GM12878 (cell line): ENCODE results near the gene DMRTB1. TPM values are rescaled to one million over a fixed set of nuclear protein-coding genes. Genes with fewer than 3 reads are reported as not detected.

Source experiments
- ATAC-seq: fragments of 200-7000 bp; cut with Tn5 transposase; 3 replicates; pipeline ENCODE4 v1.9.1; 2020; ENCODE audit warnings: mild to moderate bottlenecking, moderate library complexity
- BruUV-seq: library from RNA; stranded (reverse); fragments of 400-500 nt; replicated peaks from 2 replicates; lab custom pipeline; 2021; lab: Mats Ljungman, UMichigan
- CTCF ChIA-PET: fragments of 300-600 bp; sonication (Branson Sonifier 250); formaldehyde crosslinking; extraction: SDS; loops from one replicate; lab custom pipeline; 2021; ENCODE audit warnings: inconsistent platforms; lab: Yijun Ruan, JAX
- POLR2A ChIA-PET: fragments of 350-600 bp; formaldehyde crosslinking; extraction: SDS; loops from one replicate; lab custom pipeline; 2021; ENCODE audit warnings: inconsistent platforms; lab: Charles Lee
- RAD21 ChIA-PET: fragments of 300-600 bp; sonication (Branson Sonifier 250); formaldehyde crosslinking; loops from one replicate; lab custom pipeline; 2023; ENCODE audit warnings: antibody characterized with exemption; ENCODE audit not compliant: unreplicated experiment; lab: Charles Lee
- SMC1A ChIA-PET: fragments of 300-600 bp; sonication (Branson Sonifier 250); formaldehyde crosslinking; loops from one replicate; lab custom pipeline; 2023; ENCODE audit not compliant: unreplicated experiment, uncharacterized antibody; lab: Charles Lee
- DNase-seq: peaks from one replicate; pipeline ENCODE4 v3.0.0-alpha.2; 2011; ENCODE audit warnings: low read depth, low spot score
- FAIRE-seq: peaks from 3 replicates; lab custom pipeline; 2011; peaks lifted over from hg19 to GRCh38; lab: Jason Lieb, UNC
- H2AFZ ChIP-seq: 2 replicates; pipeline ENCODE4 v1.6.0; 2011; ENCODE audit warnings: low read depth, low read length, control low read depth; ENCODE audit not compliant: control insufficient read depth
- H3K27ac ChIP-seq: 2 replicates; pipeline ENCODE4 v1.5.1; 2011; ENCODE audit warnings: control low read depth; ENCODE audit not compliant: control insufficient read depth, insufficient read depth
- H3K27me3 ChIP-seq, 2 experiments: replicated peaks in 1 of 2; 2 replicates each; pipeline versions ENCODE4 v1.6.0 to v1.6.1; 2011; ENCODE audit warnings: low read length in 1 of 2; ENCODE audit not compliant: control insufficient read depth in 2 of 2, insufficient read depth in 2 of 2
- H3K36me3 ChIP-seq, 2 experiments: 2 replicates each; pipeline ENCODE4 v1.5.1; 2011; ENCODE audit warnings: low read length in 1 of 2; ENCODE audit not compliant: control insufficient read depth in 2 of 2, insufficient read depth in 2 of 2
- H3K4me1 ChIP-seq: 2 replicates; pipeline ENCODE4 v1.6.1; 2011; ENCODE audit warnings: mild to moderate bottlenecking, low read length, moderate library complexity, mixed read lengths; ENCODE audit not compliant: control insufficient read depth, insufficient read depth
- H3K4me2 ChIP-seq: 2 replicates; pipeline ENCODE4 v1.6.0; 2011; ENCODE audit warnings: control low read depth; ENCODE audit not compliant: control insufficient read depth, insufficient read depth
- H3K4me3 ChIP-seq: fragments of 200-600 bp; sonication (generic); 2 replicates; pipeline ENCODE4 v1.5.1; 2016
- H3K79me2 ChIP-seq: 2 replicates; pipeline ENCODE4 v1.6.0; 2011; ENCODE audit warnings: low read length; ENCODE audit not compliant: control insufficient read depth, insufficient read depth
- H3K9ac ChIP-seq: 2 replicates; pipeline ENCODE4 v1.8.0; 2011; ENCODE audit warnings: low read length, control low read depth, mixed read lengths; ENCODE audit not compliant: control insufficient read depth, insufficient read depth
- H3K9me3 ChIP-seq: replicated peaks from 3 replicates; pipeline ENCODE4 v1.5.1; 2011; ENCODE audit warnings: mild to moderate bottlenecking, low read length; ENCODE audit not compliant: control insufficient read depth, insufficient read depth
- H4K20me1 ChIP-seq: 2 replicates; pipeline ENCODE4 v1.6.0; 2011; ENCODE audit not compliant: control insufficient read depth, insufficient read depth
- ATF3 ChIP-seq: IDR thresholded peaks from 2 replicates; pipeline ENCODE4 v1.6.1; 2011; ENCODE audit warnings: low read depth, mild to moderate bottlenecking, low read length, moderate library complexity, borderline replicate concordance; ENCODE audit errors: extremely low read depth
- ATF7 ChIP-seq: fragments of 450-650 bp; IDR thresholded peaks from 2 replicates; pipeline ENCODE4 v1.6.1; 2016; ENCODE audit warnings: low read depth, mild to moderate bottlenecking
- EGR1 ChIP-seq, 2 experiments: IDR thresholded peaks; 1 replicate in 1 of 2; 2 replicates in 1 of 2; pipeline ENCODE4 v1.6.1; 2011 to 2012; ENCODE audit warnings: low read depth in 2 of 2, low read length in 2 of 2, borderline replicate concordance in 1 of 2, mild to moderate bottlenecking in 1 of 2, moderate library complexity in 1 of 2
- FOS ChIP-seq: IDR thresholded peaks from 3 replicates; pipeline ENCODE4 v1.6.1; 2011; ENCODE audit warnings: borderline replicate concordance; ENCODE audit not compliant: insufficient read length; ENCODE audit errors: extremely low read depth
- HDAC6 ChIP-seq: fragments of 200-600 bp; sonication (generic); IDR thresholded peaks from one replicate; pipeline ENCODE4 v1.8.0; 2017; ENCODE audit warnings: antibody characterized with exemption; ENCODE audit not compliant: unreplicated experiment
- JUNB ChIP-seq: IDR thresholded peaks from 2 replicates; pipeline ENCODE4 v1.6.1; 2016; ENCODE audit warnings: antibody characterized with exemption, mild to moderate bottlenecking
- LARP7 ChIP-seq: fragments of 450-650 bp; IDR thresholded peaks from 2 replicates; pipeline ENCODE4 v1.6.1; 2017; ENCODE audit warnings: mild to moderate bottlenecking
- MEF2B ChIP-seq: fragments of 450-650 bp; IDR thresholded peaks from 2 replicates; pipeline ENCODE4 v1.6.1; 2018; ENCODE audit warnings: mild to moderate bottlenecking, moderate library complexity; ENCODE audit not compliant: partially characterized antibody, poor library complexity, severe bottlenecking
- MYC ChIP-seq: IDR thresholded peaks from 2 replicates; pipeline ENCODE4 v1.6.1; 2011; ENCODE audit warnings: mild to moderate bottlenecking, low read length, moderate library complexity, inconsistent platforms; ENCODE audit not compliant: insufficient read depth, insufficient replicate concordance, insufficient read length, severe bottlenecking
- PAX8 ChIP-seq: fragments of 450-650 bp; IDR thresholded peaks from 2 replicates; pipeline ENCODE4 v1.6.1; 2017; ENCODE audit warnings: mild to moderate bottlenecking, moderate library complexity
- POLR2A ChIP-seq: IDR thresholded peaks from 2 replicates; pipeline ENCODE4 v1.6.1; 2011; ENCODE audit warnings: low read depth, mild to moderate bottlenecking, low read length
- POLR2AphosphoS2 ChIP-seq: IDR thresholded peaks from 2 replicates; pipeline ENCODE4 v1.6.1; 2011; ENCODE audit warnings: low read depth, mild to moderate bottlenecking, low read length, improper control_type of control experiment, moderate library complexity
- RAD51 ChIP-seq: fragments of 450-650 bp; IDR thresholded peaks from 2 replicates; pipeline ENCODE4 v1.6.1; 2016; ENCODE audit warnings: moderate library complexity, mild to moderate bottlenecking, inconsistent platforms
- RBBP5 ChIP-seq: fragments of 200-600 bp; sonication (generic); conservative IDR thresholded peaks from 2 replicates; pipeline ENCODE4 v1.6.1; 2016
- SREBF2 ChIP-seq: IDR thresholded peaks from 2 replicates; pipeline ENCODE4 v1.6.1; 2012; ENCODE audit warnings: mild to moderate bottlenecking, low read length
- TAF1 ChIP-seq: IDR thresholded peaks from 2 replicates; pipeline ENCODE4 v1.6.1; 2011; ENCODE audit warnings: mild to moderate bottlenecking, low read depth, low read length, borderline replicate concordance
- WGBS: methylation state at CpG from one replicate; pipeline ENCODE4 v1.1.6; 2016; ENCODE audit warnings: low lambda C conversion rate; ENCODE audit not compliant: insufficient replicate concordance, insufficient coverage; ENCODE audit errors: missing lambda C conversion rate; 5-methylcytosine and 5-hydroxymethylcytosine counted together
- in situ Hi-C: fragments of 300-500 bp; cut with MboI; formaldehyde crosslinking; loops from 9 replicates; pipeline ENCODE4 v1.14.3; 2018; ENCODE audit warnings: mixed read lengths
- intact Hi-C: fragments of 100-400 bp; cut with micrococcal nuclease; formaldehyde crosslinking; loops from one replicate; pipeline ENCODE4 v1.14.2; 2022; ENCODE audit not compliant: unreplicated experiment
- polyA plus RNA-seq, 11 experiments: library from polyadenylated mRNA; depleted of rRNA in 4 of 11; unstranded in 6 of 11; stranded (reverse) in 5 of 11; fragments of >200 nt; fragmentation: Nextera tagmentation in 4 of 11; fragmentation: Illumina TruSeq in 1 of 11; extraction: Ambion mirVana in 4 of 11; extraction: Trizol in 1 of 11; gene quantifications; 1 replicate in 1 of 11; 2 replicates in 10 of 11; pipeline versions ENCODE4 v1.2.1 to v1.2.3, GENCODE V29; 2011 to 2016; ENCODE audit warnings: inconsistent platforms in 2 of 11, missing spikeins in 2 of 11, low read depth in 1 of 11
- total RNA-seq, 4 experiments: library from RNA; depleted of rRNA in 3 of 4; stranded (reverse); fragments of >200 nt in 3 of 4; fragmentation: Illumina TruSeq in 1 of 4; extraction: Trizol in 1 of 4; gene quantifications; 2 replicates each; pipeline versions ENCODE4 v1.2.1 to v1.2.3, GENCODE V29; 2013 to 2021
- TF ChIP-seq, protein P1 (sequence below): IDR thresholded peaks from 2 replicates; pipeline ENCODE4 v1.6.1; 2012; ENCODE audit warnings: mild to moderate bottlenecking, low read depth, low read length
- TF ChIP-seq, protein P2 (sequence below), 3 experiments: IDR thresholded peaks in 2 of 3; conservative IDR thresholded peaks in 1 of 3; 2 replicates each; pipeline ENCODE4 v1.5.1; 2011; ENCODE audit warnings: low read depth in 3 of 3, low read length in 3 of 3, mild to moderate bottlenecking in 3 of 3, control low read depth in 2 of 3, moderate library complexity in 2 of 3, inconsistent platforms in 1 of 3, mixed read lengths in 1 of 3; ENCODE audit not compliant: control insufficient read depth in 2 of 3, insufficient read depth in 1 of 3; ENCODE audit errors: extremely low read depth in 1 of 3

Gene DMRTB1
- total and polyA plus RNA-seq, 10 of the 15 experiments (the other 5 are each of a cell fraction or from before 2014, with no cell fraction given), result not detected

DNA sequence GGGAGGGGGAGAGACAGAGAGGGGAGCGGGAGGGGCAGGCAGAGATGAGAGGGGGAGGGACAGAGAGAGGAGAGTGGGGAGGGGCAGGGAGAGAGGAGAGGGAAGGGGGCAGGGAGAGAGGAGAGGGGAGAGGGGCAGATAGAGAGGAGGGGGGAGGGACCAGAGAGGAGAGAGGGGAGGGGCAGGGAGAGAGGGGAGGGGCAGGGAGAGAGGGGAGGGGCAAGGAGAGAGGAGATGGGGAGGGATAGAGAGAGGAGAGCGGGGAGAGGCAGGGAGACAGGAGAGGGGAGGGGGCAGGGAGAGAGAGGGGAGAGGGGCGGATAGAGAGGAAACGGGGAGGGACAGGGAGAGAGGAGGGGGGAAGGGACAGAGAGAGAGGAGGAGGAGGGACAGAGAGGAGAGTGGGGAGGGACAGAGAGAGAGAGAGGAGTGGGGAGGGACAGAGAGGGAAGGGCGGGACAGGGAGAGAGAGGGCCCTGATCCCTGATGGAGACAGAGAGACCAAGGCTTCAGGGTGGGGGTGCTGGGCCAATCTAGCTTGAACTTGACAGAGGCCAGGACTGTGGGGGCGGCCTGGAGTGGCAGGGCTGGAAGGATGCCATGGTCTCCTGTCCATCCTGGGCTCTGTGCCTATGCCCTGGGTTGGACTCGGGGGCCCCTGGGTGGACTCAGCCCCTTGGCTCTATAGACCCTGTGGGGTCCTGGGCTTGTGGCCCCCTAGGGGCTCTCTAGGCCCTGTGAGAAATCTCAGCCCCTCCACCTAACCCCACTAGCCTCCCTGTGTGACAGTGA lies 43.6 kb downstream of the DMRTB1 start:
- ChIA-PET POLR2A (no interaction called here), RAD21 (no interaction called here), CTCF (no interaction called here), SMC1A (no interaction called here)
- DNase-seq (no peak), FAIRE-seq (no peak), ATAC-seq (no peak; the same call in 2 of the 3 replicates)
- BruUV-seq, result no TSS peak
- H3K27ac ChIP-seq, result no peak overlapping the region
- H3K79me2 ChIP-seq, result no peaks in the 10 kb centered on the region
- in situ Hi-C loops (no loop called here), intact Hi-C loops (no loop called here)
- no peaks in the 10 kb centered on the region for H3K4me1 ChIP-seq
- H3K9me3 ChIP-seq, result no peaks in the 10 kb centered on the region
- H3K27me3 ChIP-seq, result no peaks in the 10 kb centered on the region; a peak in 1 of 4 replicates
- no peak overlapping the region for H2AFZ ChIP-seq
- 8% methylated on average over 3 of the region's 7 CpGs for WGBS
- TF ChIP-seq TAF1 (no peak), MYC (no peak), EGR1 (IDR thresholded peaks at IDR 0.05; ENCODE audit: borderline replicate concordance in 1 of 2, low read depth in 2 of 2, low read length in 2 of 2) (no peak), PAX8 (no peak), LARP7 (no peak), ATF7 (no peak), SREBF2 (no peak), JUNB (no peak), MEF2B (no peak), RAD51 (no peak), RBBP5 (no peak), ATF3 (no peak), POLR2AphosphoS2 (no peak), HDAC6 (no peak), POLR2A (no peak), FOS (no peak)
- TF ChIP-seq, protein P1, sequence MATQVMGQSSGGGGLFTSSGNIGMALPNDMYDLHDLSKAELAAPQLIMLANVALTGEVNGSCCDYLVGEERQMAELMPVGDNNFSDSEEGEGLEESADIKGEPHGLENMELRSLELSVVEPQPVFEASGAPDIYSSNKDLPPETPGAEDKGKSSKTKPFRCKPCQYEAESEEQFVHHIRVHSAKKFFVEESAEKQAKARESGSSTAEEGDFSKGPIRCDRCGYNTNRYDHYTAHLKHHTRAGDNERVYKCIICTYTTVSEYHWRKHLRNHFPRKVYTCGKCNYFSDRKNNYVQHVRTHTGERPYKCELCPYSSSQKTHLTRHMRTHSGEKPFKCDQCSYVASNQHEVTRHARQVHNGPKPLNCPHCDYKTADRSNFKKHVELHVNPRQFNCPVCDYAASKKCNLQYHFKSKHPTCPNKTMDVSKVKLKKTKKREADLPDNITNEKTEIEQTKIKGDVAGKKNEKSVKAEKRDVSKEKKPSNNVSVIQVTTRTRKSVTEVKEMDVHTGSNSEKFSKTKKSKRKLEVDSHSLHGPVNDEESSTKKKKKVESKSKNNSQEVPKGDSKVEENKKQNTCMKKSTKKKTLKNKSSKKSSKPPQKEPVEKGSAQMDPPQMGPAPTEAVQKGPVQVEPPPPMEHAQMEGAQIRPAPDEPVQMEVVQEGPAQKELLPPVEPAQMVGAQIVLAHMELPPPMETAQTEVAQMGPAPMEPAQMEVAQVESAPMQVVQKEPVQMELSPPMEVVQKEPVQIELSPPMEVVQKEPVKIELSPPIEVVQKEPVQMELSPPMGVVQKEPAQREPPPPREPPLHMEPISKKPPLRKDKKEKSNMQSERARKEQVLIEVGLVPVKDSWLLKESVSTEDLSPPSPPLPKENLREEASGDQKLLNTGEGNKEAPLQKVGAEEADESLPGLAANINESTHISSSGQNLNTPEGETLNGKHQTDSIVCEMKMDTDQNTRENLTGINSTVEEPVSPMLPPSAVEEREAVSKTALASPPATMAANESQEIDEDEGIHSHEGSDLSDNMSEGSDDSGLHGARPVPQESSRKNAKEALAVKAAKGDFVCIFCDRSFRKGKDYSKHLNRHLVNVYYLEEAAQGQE, result no peak
- TF ChIP-seq, protein P2, sequence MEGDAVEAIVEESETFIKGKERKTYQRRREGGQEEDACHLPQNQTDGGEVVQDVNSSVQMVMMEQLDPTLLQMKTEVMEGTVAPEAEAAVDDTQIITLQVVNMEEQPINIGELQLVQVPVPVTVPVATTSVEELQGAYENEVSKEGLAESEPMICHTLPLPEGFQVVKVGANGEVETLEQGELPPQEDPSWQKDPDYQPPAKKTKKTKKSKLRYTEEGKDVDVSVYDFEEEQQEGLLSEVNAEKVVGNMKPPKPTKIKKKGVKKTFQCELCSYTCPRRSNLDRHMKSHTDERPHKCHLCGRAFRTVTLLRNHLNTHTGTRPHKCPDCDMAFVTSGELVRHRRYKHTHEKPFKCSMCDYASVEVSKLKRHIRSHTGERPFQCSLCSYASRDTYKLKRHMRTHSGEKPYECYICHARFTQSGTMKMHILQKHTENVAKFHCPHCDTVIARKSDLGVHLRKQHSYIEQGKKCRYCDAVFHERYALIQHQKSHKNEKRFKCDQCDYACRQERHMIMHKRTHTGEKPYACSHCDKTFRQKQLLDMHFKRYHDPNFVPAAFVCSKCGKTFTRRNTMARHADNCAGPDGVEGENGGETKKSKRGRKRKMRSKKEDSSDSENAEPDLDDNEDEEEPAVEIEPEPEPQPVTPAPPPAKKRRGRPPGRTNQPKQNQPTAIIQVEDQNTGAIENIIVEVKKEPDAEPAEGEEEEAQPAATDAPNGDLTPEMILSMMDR (IDR thresholded peaks at IDR 0.05 in 2 of 3, conservative IDR thresholded peaks at IDR 0.05 in 1 of 3; ENCODE audit: control insufficient read depth in 2 of 3, extremely low read depth in 1 of 3, insufficient read depth in 1 of 3, low read depth in 3 of 3, low read length in 3 of 3), result no peak
- H3K36me3 ChIP-seq, result no peaks in the 10 kb centered on the region
- no peak overlapping the region for H3K4me3 ChIP-seq
- H4K20me1 ChIP-seq, result no peaks in the 10 kb centered on the region
- H3K4me2 ChIP-seq, result no peak overlapping the region
- no peak overlapping the region for H3K9ac ChIP-seq
